T-helper 2 cell treated with Interferon-gamma antibody and Interleukin-4, amounts not matched to agents 5 μg/mL and 100 μg/mL, for 36 hours (primary cell): ENCODE measurements around the gene DPP6.

Experiments used
- DNase-seq: peaks from one replicate; pipeline ENCODE4 v3.0.0; 2021; ENCODE audit warnings: low spot score
- H3K27ac Mint-ChIP-seq: one replicate; pipeline ENCODE4 v1.8.0; 2021; ENCODE audit warnings: mild to moderate bottlenecking, mixed read lengths
- H3K27me3 Mint-ChIP-seq: one replicate; pipeline ENCODE4 v1.8.0; 2021; ENCODE audit warnings: low read depth, mixed read lengths
- H3K36me3 Mint-ChIP-seq: one replicate; pipeline ENCODE4 v1.8.0; 2021; ENCODE audit warnings: low read depth, mixed read lengths
- H3K4me1 Mint-ChIP-seq: one replicate; pipeline ENCODE4 v1.8.0; 2021; ENCODE audit warnings: low read depth, mixed read lengths
- H3K4me3 Mint-ChIP-seq: one replicate; pipeline ENCODE4 v1.8.0; 2022; ENCODE audit warnings: mild to moderate bottlenecking, moderate library complexity, mixed read lengths
- H3K9me3 Mint-ChIP-seq: one replicate; pipeline ENCODE4 v1.8.0; 2021; ENCODE audit warnings: mixed read lengths

Gene DPP6

GRCh38 chr7:154688952-154689351, 636.8 kb downstream of the DPP6 start:
- no peak overlapping the region for H3K4me3 Mint-ChIP-seq
- H3K36me3 Mint-ChIP-seq, result no peaks in the 10 kb centered on the region
- DNase-seq, result no peak
- H3K9me3 Mint-ChIP-seq, result no peaks in the 10 kb centered on the region
- no peaks in the 10 kb centered on the region for H3K4me1 Mint-ChIP-seq
- H3K27me3 Mint-ChIP-seq, result no peaks in the 10 kb centered on the region
- H3K27ac Mint-ChIP-seq, result no peak overlapping the region

- Mint-ChIP-seq H3K27ac (no peak overlapping the region), H3K36me3 (no peaks in the 10 kb centered on the region), H3K27me3 (no peaks in the 10 kb centered on the region), H3K4me1 (no peaks in the 10 kb centered on the region), H3K9me3 (no peaks in the 10 kb centered on the region), H3K4me3 (no peak overlapping the region)
- DNase-seq, result no peak
Observed at GRCh38 chr7:154690411-154690810, 638.2 kb downstream of the DPP6 start.

- no peak overlapping the region for H3K27ac Mint-ChIP-seq
- no peak overlapping the region for H3K4me3 Mint-ChIP-seq
- no peaks in the 10 kb centered on the region for H3K36me3 Mint-ChIP-seq
- H3K27me3 Mint-ChIP-seq, result no peaks in the 10 kb centered on the region
- no peaks in the 10 kb centered on the region for H3K4me1 Mint-ChIP-seq
- no peaks in the 10 kb centered on the region for H3K9me3 Mint-ChIP-seq
- no peak for DNase-seq
Observed at GRCh38 chr7:154693661-154694060, 641.5 kb downstream of the DPP6 start.

- DNase-seq, result no peak
- no peak overlapping the region for H3K4me3 Mint-ChIP-seq
- H3K27ac Mint-ChIP-seq, result no peak overlapping the region
- no peaks in the 10 kb centered on the region for H3K9me3 Mint-ChIP-seq
- no peaks in the 10 kb centered on the region for H3K36me3 Mint-ChIP-seq
- no peaks in the 10 kb centered on the region for H3K4me1 Mint-ChIP-seq
- no peaks in the 10 kb centered on the region for H3K27me3 Mint-ChIP-seq
Observed at GRCh38 chr7:154695836-154696235, 643.6 kb downstream of the DPP6 start.

GRCh38 chr7:154696556-154696955, 644.4 kb downstream of the DPP6 start:
- Mint-ChIP-seq H3K9me3 (no peaks in the 10 kb centered on the region), H3K27me3 (no peaks in the 10 kb centered on the region), H3K4me3 (no peak overlapping the region), H3K4me1 (no peaks in the 10 kb centered on the region), H3K36me3 (no peaks in the 10 kb centered on the region), H3K27ac (no peak overlapping the region)
- DNase-seq, result no peak

GRCh38 chr7:154698726-154699291, 646.6 kb downstream of the DPP6 start:
- Mint-ChIP-seq H3K4me1 (no peaks in the 10 kb centered on the region), H3K9me3 (no peaks in the 10 kb centered on the region), H3K4me3 (no peak overlapping the region), H3K27ac (no peak overlapping the region), H3K36me3 (no peaks in the 10 kb centered on the region), H3K27me3 (no peaks in the 10 kb centered on the region)
- DNase-seq, result no peak

GRCh38 chr7:154699417-154699816, 647.2 kb downstream of the DPP6 start:
- no peak overlapping the region for H3K27ac Mint-ChIP-seq
- no peaks in the 10 kb centered on the region for H3K9me3 Mint-ChIP-seq
- no peaks in the 10 kb centered on the region for H3K4me1 Mint-ChIP-seq
- H3K36me3 Mint-ChIP-seq, result no peaks in the 10 kb centered on the region
- no peak overlapping the region for H3K4me3 Mint-ChIP-seq
- H3K27me3 Mint-ChIP-seq, result no peaks in the 10 kb centered on the region
- DNase-seq, result no peak

GRCh38 chr7:154709840-154710520, 657.8 kb downstream of the DPP6 start:
- no peaks in the 10 kb centered on the region for H3K27me3 Mint-ChIP-seq
- no peaks in the 10 kb centered on the region for H3K36me3 Mint-ChIP-seq
- peaks cover 7% of the 10 kb centered on the region for H3K9me3 Mint-ChIP-seq
- no peak overlapping the region for H3K27ac Mint-ChIP-seq
- DNase-seq, result no peak
- H3K4me1 Mint-ChIP-seq, result no peaks in the 10 kb centered on the region
- no peak overlapping the region for H3K4me3 Mint-ChIP-seq

GRCh38 chr7:154720016-154720415, 667.8 kb downstream of the DPP6 start:
- no peaks in the 10 kb centered on the region for H3K4me1 Mint-ChIP-seq
- no peak for DNase-seq
- no peaks in the 10 kb centered on the region for H3K36me3 Mint-ChIP-seq
- no peak overlapping the region for H3K27ac Mint-ChIP-seq
- no peak overlapping the region for H3K4me3 Mint-ChIP-seq
- peaks cover 6% of the 10 kb centered on the region for H3K9me3 Mint-ChIP-seq
- no peaks in the 10 kb centered on the region for H3K27me3 Mint-ChIP-seq

- no peak for DNase-seq
- no peaks in the 10 kb centered on the region for H3K4me1 Mint-ChIP-seq
- H3K36me3 Mint-ChIP-seq, result no peaks in the 10 kb centered on the region
- H3K27me3 Mint-ChIP-seq, result no peaks in the 10 kb centered on the region
- H3K9me3 Mint-ChIP-seq, result peaks cover 11% of the 10 kb centered on the region
- no peak overlapping the region for H3K4me3 Mint-ChIP-seq
- H3K27ac Mint-ChIP-seq, result no peak overlapping the region
Observed at GRCh38 chr7:154721086-154721485, 668.9 kb downstream of the DPP6 start.

GRCh38 chr7:154726368-154726767, 674.2 kb downstream of the DPP6 start:
- H3K27ac Mint-ChIP-seq, result no peak overlapping the region
- no peaks in the 10 kb centered on the region for H3K36me3 Mint-ChIP-seq
- H3K27me3 Mint-ChIP-seq, result no peaks in the 10 kb centered on the region
- DNase-seq, result no peak
- peaks cover 20% of the 10 kb centered on the region for H3K9me3 Mint-ChIP-seq
- H3K4me3 Mint-ChIP-seq, result no peak overlapping the region
- H3K4me1 Mint-ChIP-seq, result no peaks in the 10 kb centered on the region

- Mint-ChIP-seq H3K4me1 (no peaks in the 10 kb centered on the region), H3K27me3 (no peaks in the 10 kb centered on the region), H3K4me3 (no peak overlapping the region), H3K36me3 (no peaks in the 10 kb centered on the region), H3K9me3 (peaks cover 20% of the 10 kb centered on the region), H3K27ac (no peak overlapping the region)
- no peak for DNase-seq
Observed at GRCh38 chr7:154729056-154729455, 676.9 kb downstream of the DPP6 start.

- Mint-ChIP-seq H3K27ac (no peak overlapping the region), H3K9me3 (no peaks in the 10 kb centered on the region), H3K36me3 (no peaks in the 10 kb centered on the region)
Observed at GRCh38 chr7:154735766-154736165, 683.6 kb downstream of the DPP6 start.

GRCh38 chr7:154736389-154736788, 684.2 kb downstream of the DPP6 start:
- Mint-ChIP-seq H3K27ac (no peak overlapping the region), H3K4me1 (no peaks in the 10 kb centered on the region), H3K9me3 (no peaks in the 10 kb centered on the region), H3K27me3 (no peaks in the 10 kb centered on the region), H3K4me3 (no peak overlapping the region), H3K36me3 (no peaks in the 10 kb centered on the region)
- DNase-seq, result no peak

More at GRCh38 chr7:154735766-154736165, 683.6 kb downstream of the DPP6 start:
- Mint-ChIP-seq H3K4me3 (no peak overlapping the region), H3K4me1 (no peaks in the 10 kb centered on the region), H3K27me3 (no peaks in the 10 kb centered on the region)
- no peak for DNase-seq

- no peak overlapping the region for H3K27ac Mint-ChIP-seq
- H3K4me1 Mint-ChIP-seq, result no peaks in the 10 kb centered on the region
- no peaks in the 10 kb centered on the region for H3K9me3 Mint-ChIP-seq
Observed at GRCh38 chr7:154738216-154738615, 686.0 kb downstream of the DPP6 start.

More at GRCh38 chr7:154738216-154738615, 686.0 kb downstream of the DPP6 start:
- DNase-seq, result no peak
- H3K36me3 Mint-ChIP-seq, result no peaks in the 10 kb centered on the region
- no peaks in the 10 kb centered on the region for H3K27me3 Mint-ChIP-seq
- H3K4me3 Mint-ChIP-seq, result no peak overlapping the region
